Left renal cortex interstitium (tissue), 4 donors: ENCODE results near the gene ASCC1. TPM values are rescaled to one million over a fixed set of nuclear protein-coding genes. Genes with fewer than 3 reads are reported as not detected.

ENCODE experiments used
- DNase-seq, 4 donors: peaks; one replicate each; pipeline ENCODE4 v3.0.0-alpha.2; 2013; ENCODE audit warnings: low read depth in 4 of 4, low spot score in 2 of 4, missing footprints in 1 of 4
- polyA plus RNA-seq, 4 donors: library from polyadenylated mRNA; unstranded; fragments of 120-200 nt; gene quantifications; one replicate each; pipeline ENCODE4 v1.2.1, GENCODE V29; 2013; ENCODE audit not compliant: insufficient read length in 4 of 4

ASCC1 gene
- polyA plus RNA-seq, 4 donors, result 34.8 to 46.0 (median 43.8) TPM

- no peak for DNase-seq
These were observed 142.1 kb downstream of the ASCC1 start for GRCh38 chr10:72073708-72074573.

GRCh38 chr10:72072639-72073038, 143.4 kb downstream of the ASCC1 start:
- no peak for DNase-seq

GRCh38 chr10:72072046-72072445, 144.0 kb downstream of the ASCC1 start:
- DNase-seq, result no peak

GRCh38 chr10:72069751-72070526, 146.1 kb downstream of the ASCC1 start:
- DNase-seq, result no peak

- DNase-seq, result no peak
These were observed 147.1 kb downstream of the ASCC1 start for GRCh38 chr10:72068901-72069446.

GRCh38 chr10:72068126-72068765, 147.8 kb downstream of the ASCC1 start:
- no peak for DNase-seq

GRCh38 chr10:72067463-72068125, 148.5 kb downstream of the ASCC1 start:
- no peak for DNase-seq

- DNase-seq, result no peak
These were observed 149.5 kb downstream of the ASCC1 start for GRCh38 chr10:72066318-72067284.

- no peak for DNase-seq
These were observed 150.5 kb downstream of the ASCC1 start for GRCh38 chr10:72065439-72066025.

- no peak for DNase-seq
These were observed 152.2 kb downstream of the ASCC1 start for GRCh38 chr10:72063703-72064391.

GRCh38 chr10:72062832-72063702, 153.0 kb downstream of the ASCC1 start:
- no peak for DNase-seq

GRCh38 chr10:72062382-72062781, 153.7 kb downstream of the ASCC1 start:
- no peak for DNase-seq

GRCh38 chr10:72061930-72062329, 154.1 kb downstream of the ASCC1 start:
- DNase-seq, result no peak

- DNase-seq, result no peak
These were observed 154.6 kb downstream of the ASCC1 start for GRCh38 chr10:72061491-72061890.

- DNase-seq, result no peak
These were observed 155.9 kb downstream of the ASCC1 start for GRCh38 chr10:72059843-72060822.
